Measurements from ENCODE around the gene EDARADD.

GRCh38 chr1:236514703-236515442, 120.8 kb downstream of the EDARADD start:
- TF ChIP-seq CTCF (IDR thresholded peaks at IDR 0.05; ENCODE audit: low read length) (no peak), EZH2 (IDR thresholded peaks at IDR 0.05; ENCODE audit: borderline replicate concordance, low read length) (no peak)

All from OCI-LY1 (cell line).